Hepatocyte (in vitro differentiated cells): Measurements from ENCODE around the gene CHST8. TPM values are rescaled to one million over a fixed set of nuclear protein-coding genes. Genes with fewer than 3 reads are reported as not detected.

ENCODE experiments used
- DNase-seq: peaks from one replicate; pipeline ENCODE4 v3.0.0-alpha.2; 2016; ENCODE audit warnings: low spot score
- H2AFZ ChIP-seq: fragments of 200-600 bp; sonication (generic); 2 replicates; pipeline ENCODE4 v1.6.0; 2016; ENCODE audit warnings: antibody characterized with exemption, mild to moderate bottlenecking
- H3K27ac ChIP-seq: fragments of 200-600 bp; sonication (generic); 2 replicates; pipeline ENCODE4 v1.5.1; 2016; ENCODE audit warnings: mild to moderate bottlenecking
- H3K27me3 ChIP-seq: fragments of 200-600 bp; sonication (generic); 2 replicates; pipeline ENCODE4 v1.6.1; 2016
- H3K36me3 ChIP-seq: fragments of 200-600 bp; sonication (generic); replicated peaks from 2 replicates; pipeline ENCODE4 v1.5.1; 2016; ENCODE audit warnings: low read depth; ENCODE audit not compliant: insufficient read depth
- H3K4me1 ChIP-seq: fragments of 200-600 bp; sonication (generic); 2 replicates; pipeline ENCODE4 v1.5.1; 2016; ENCODE audit warnings: mild to moderate bottlenecking, moderate library complexity; ENCODE audit not compliant: insufficient read depth
- H3K4me2 ChIP-seq: fragments of 200-600 bp; sonication (generic); 2 replicates; pipeline ENCODE4 v1.6.0; 2016
- H3K4me3 ChIP-seq: fragments of 200-600 bp; sonication (generic); 2 replicates; pipeline ENCODE4 v1.5.1; 2016; ENCODE audit warnings: mild to moderate bottlenecking
- H3K79me2 ChIP-seq: fragments of 200-600 bp; sonication (generic); 2 replicates; pipeline ENCODE4 v1.6.0; 2017; ENCODE audit warnings: mild to moderate bottlenecking
- H3K9me2 ChIP-seq: fragments of 200-600 bp; sonication (generic); replicated peaks from 2 replicates; pipeline ENCODE4 v1.6.0; 2017; ENCODE audit warnings: mild to moderate bottlenecking; ENCODE audit not compliant: insufficient read depth
- H3K9me3 ChIP-seq: fragments of 200-600 bp; sonication (generic); 2 replicates; pipeline ENCODE4 v1.5.1; 2016; ENCODE audit warnings: low read depth, mild to moderate bottlenecking
- H4K20me1 ChIP-seq: fragments of 200-600 bp; sonication (generic); 2 replicates; pipeline ENCODE4 v1.6.0; 2016; ENCODE audit warnings: mild to moderate bottlenecking; ENCODE audit not compliant: insufficient read depth, poor library complexity, severe bottlenecking
- CTCF ChIP-seq: fragments of 200-600 bp; sonication (generic); IDR thresholded peaks from 2 replicates; pipeline ENCODE4 v1.5.1; 2016; ENCODE audit warnings: antibody characterized with exemption, mild to moderate bottlenecking; ENCODE audit not compliant: poor library complexity
- EZH2 ChIP-seq: fragments of 200-600 bp; sonication (generic); IDR thresholded peaks from 2 replicates; pipeline ENCODE4 v1.6.1; 2016; ENCODE audit warnings: antibody characterized with exemption, mild to moderate bottlenecking, borderline replicate concordance
- EZH2phosphoT487 ChIP-seq: fragments of 200-600 bp; sonication (generic); IDR thresholded peaks from one replicate; pipeline ENCODE4 v1.6.1; 2018; ENCODE audit warnings: antibody characterized with exemption, mild to moderate bottlenecking, low read depth, moderate library complexity; ENCODE audit not compliant: unreplicated experiment, severe bottlenecking
- WGBS: methylation state at CpG from one replicate; pipeline ENCODE4 v1.1.6; 2016; ENCODE audit warnings: low lambda C conversion rate; ENCODE audit errors: missing lambda C conversion rate; 5-methylcytosine and 5-hydroxymethylcytosine counted together
- polyA plus RNA-seq: library from polyadenylated mRNA; unstranded; fragments of >200 nt; fragmentation: Nextera tagmentation; extraction: Ambion mirVana; gene quantifications from 2 replicates; pipeline ENCODE4 v1.2.1, GENCODE V29; 2016
- total RNA-seq: library from RNA; depleted of rRNA; stranded (reverse); fragments of >200 nt; gene quantifications from 2 replicates; pipeline ENCODE4 v1.2.3, GENCODE V29; 2014

CHST8 gene
- total and polyA plus RNA-seq, 2 experiments from 2014 or later = 0.07 to 0.89 TPM

- 74% methylated on average over 4 of the region's 4 CpGs for WGBS
- Histone ChIP-seq H2AFZ (no peak overlapping the region), H3K36me3 (no peaks in the 10 kb centered on the region), H3K9me3 (no peaks in the 10 kb centered on the region), H3K9me2 (no peaks in the 10 kb centered on the region), H3K4me2 (no peak overlapping the region), H3K79me2 (no peaks in the 10 kb centered on the region), H3K27ac (no peak overlapping the region), H3K27me3 (no peaks in the 10 kb centered on the region), H3K4me1 (no peaks in the 10 kb centered on the region), H3K4me3 (no peak overlapping the region), H4K20me1 (no peaks in the 10 kb centered on the region)
- no peak for DNase-seq
- TF ChIP-seq EZH2phosphoT487 (no peak), EZH2 (no peak), CTCF (no peak)
Measured at GRCh38 chr19:33737681-33738371, 116.1 kb downstream of the CHST8 start.

DNA sequence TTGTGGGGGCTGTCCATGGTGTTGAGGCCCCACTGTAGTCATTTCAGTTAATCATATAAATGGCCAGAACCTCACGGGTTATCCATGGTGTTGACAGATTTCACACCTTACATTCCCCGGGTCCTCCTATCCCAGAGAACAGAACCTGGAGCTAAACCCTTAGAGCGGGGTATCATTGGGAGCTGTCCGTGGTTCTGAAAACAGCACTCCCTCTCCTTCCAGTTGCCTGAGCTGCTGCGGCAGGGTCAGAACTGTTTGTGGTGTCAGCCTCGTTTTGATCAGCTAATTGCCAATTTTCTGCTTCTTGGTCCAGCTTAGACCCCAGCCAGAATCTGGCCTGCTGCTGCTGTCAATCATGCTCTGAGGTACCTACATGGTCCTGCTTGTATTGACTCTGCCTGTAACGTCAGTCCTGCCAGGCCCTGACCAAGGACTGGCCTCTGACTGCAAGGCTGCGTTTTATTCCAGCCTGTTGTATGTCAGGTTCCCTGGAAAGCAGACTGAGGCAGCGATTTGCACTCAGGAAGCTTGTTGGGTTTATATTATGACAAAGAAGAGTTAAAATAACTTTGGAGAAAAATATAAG, 119.2 kb downstream of the CHST8 start:
- H3K79me2 ChIP-seq = no peaks in the 10 kb centered on the region
- TF ChIP-seq EZH2phosphoT487 = no peak
- TF ChIP-seq CTCF = no peak
- no peak for TF ChIP-seq EZH2
- no peak overlapping the region for H3K4me3 ChIP-seq
- H3K9me3 ChIP-seq = no peaks in the 10 kb centered on the region
- no peak overlapping the region for H3K27ac ChIP-seq
- no peak overlapping the region for H3K4me2 ChIP-seq
- H2AFZ ChIP-seq = no peak overlapping the region
- peak; percentile 80 for DNase-seq
- H3K27me3 ChIP-seq = no peaks in the 10 kb centered on the region
- no peaks in the 10 kb centered on the region for H3K36me3 ChIP-seq
- H3K4me1 ChIP-seq = no peaks in the 10 kb centered on the region
- H4K20me1 ChIP-seq = no peaks in the 10 kb centered on the region
- WGBS = 20% methylated on average over 9 of the region's 9 CpGs
- no peaks in the 10 kb centered on the region for H3K9me2 ChIP-seq

DNA sequence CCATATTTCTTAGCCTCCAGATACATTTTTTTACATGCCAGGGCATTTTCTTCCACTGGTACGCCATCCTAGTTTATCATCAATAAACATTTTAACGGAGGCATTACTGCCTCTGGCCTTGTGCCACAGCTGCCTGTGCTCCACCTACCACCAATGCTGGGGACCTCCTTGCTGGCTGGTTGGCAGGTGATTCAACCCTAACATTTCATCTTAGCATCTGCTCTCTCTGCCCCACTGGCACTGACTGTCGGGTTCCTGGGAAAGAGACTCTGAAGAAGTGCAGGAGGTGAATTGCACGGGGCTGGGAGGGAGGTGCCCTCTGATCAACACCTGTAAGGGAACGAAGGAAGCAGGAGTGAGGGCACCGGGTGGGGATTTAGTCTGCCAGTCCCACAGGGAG, 123.5 kb downstream of the CHST8 start:
- H3K27me3 ChIP-seq = no peaks in the 10 kb centered on the region
- TF ChIP-seq CTCF (no peak), EZH2phosphoT487 (no peak), EZH2 (no peak)

More for the DNA sequence above, 123.5 kb downstream of the CHST8 start:
- 67% methylated on average over 6 of the region's 6 CpGs for WGBS
- no peaks in the 10 kb centered on the region for H3K9me2 ChIP-seq
- H3K4me3 ChIP-seq = no peak overlapping the region
- no peak overlapping the region for H3K27ac ChIP-seq
- no peaks in the 10 kb centered on the region for H3K9me3 ChIP-seq
- no peak for DNase-seq
- no peaks in the 10 kb centered on the region for H3K36me3 ChIP-seq
- no peak overlapping the region for H3K4me2 ChIP-seq
- no peaks in the 10 kb centered on the region for H4K20me1 ChIP-seq
- H3K4me1 ChIP-seq = no peaks in the 10 kb centered on the region
- H2AFZ ChIP-seq = no peak overlapping the region
- no peaks in the 10 kb centered on the region for H3K79me2 ChIP-seq
